Stimulated activated CD4-positive, alpha-beta T cell treated with anti-CD3 and anti-CD28 coated beads, Interleukin-12 subunit alpha, Interleukin-12 subunit beta, amount 100 ng/mL, for 48 hours (primary cell): ENCODE measurements around the gene TMEM178B.
"Not testable (repeated sequence)": the region's sequence is repeated elsewhere in the genome, so short reads cannot be mapped to it uniquely, and the experiment has no call there.

Experiments
- DNase-seq, 3 donors: peaks; one replicate each; pipeline ENCODE4 v3.0.0-alpha.2; 2020; ENCODE audit warnings: low read depth in 2 of 3, low spot score in 1 of 3

The TMEM178B gene

DNA sequence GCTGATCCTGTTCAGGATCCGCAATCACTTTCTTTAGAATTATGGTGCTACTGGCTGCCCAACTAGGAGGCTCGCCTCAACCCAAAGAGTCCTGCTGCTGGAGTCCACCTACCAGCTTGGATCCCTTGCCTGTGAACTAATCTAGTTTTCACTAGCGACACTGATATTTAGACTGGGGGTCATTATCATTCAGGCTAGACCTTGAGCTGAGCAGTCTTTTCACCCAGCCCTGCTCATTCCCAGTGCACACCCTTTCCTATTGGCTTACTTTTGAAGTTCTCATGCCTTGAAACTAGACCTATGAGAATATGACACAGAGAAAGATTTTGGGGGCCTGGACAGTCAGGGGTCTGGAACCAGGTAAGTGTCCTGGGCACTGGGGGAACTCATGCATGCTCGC lies 107.9 kb downstream of the TMEM178B start:
- no peak for DNase-seq

- DNase-seq = no peak
These were observed 110.8 kb downstream of the TMEM178B start for GRCh38 chr7:141184532-141185190.

DNA sequence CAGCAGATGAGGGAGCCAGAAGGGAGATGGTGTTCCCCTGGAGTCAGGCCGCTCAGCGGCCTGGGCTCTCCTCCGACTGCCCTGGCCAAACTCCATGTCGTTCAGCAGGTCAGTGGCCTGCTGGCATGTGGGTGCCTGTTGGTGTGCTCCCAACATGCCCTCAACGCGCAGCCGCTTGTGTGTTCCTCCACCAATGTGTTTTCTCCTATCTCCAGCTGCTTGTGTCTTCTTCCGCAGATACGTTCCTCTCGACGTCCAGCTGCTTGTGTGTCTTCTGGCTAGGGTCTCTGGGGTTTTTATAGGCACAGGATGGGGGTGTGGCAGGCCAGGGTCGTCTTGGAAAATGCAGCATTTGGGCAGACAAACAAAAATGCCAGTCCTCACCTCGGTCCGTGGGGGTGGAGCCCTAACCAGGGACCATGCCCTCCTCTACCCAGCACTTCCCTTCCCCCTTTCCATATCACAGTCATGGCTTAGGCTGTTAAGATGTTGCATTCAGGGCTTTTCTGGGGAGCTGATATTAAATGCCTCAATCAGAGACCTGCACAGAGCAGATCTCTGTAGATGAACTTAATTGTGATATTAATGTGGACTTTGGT lies 111.6 kb downstream of the TMEM178B start:
- DNase-seq = no peak

GRCh38 chr7:141189231-141189630 lies 115.4 kb downstream of the TMEM178B start:
- no peak for DNase-seq

GRCh38 chr7:141190495-141190894 lies 116.6 kb downstream of the TMEM178B start:
- no peak for DNase-seq

DNA sequence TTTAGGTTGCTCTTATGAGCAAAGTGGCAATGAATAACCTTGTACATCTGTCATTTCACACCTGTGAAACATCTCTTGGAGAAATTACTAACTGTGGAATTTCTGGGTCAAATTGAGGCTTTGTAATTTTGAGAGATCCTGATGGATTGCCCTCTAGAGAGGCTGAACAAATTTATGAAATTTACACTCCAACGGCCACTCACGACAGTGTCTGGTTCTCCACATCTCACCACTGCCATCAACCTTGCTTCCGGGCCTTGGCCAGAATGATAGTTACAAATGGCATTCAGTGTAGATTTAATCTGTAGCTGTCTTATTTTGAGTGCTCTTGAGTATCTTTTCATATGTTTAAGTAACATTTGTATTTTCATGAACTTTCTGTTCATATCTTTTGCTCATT lies 117.4 kb downstream of the TMEM178B start:
- DNase-seq = no peak

GRCh38 chr7:141193066-141193465 lies 119.2 kb downstream of the TMEM178B start:
- no peak for DNase-seq

DNA sequence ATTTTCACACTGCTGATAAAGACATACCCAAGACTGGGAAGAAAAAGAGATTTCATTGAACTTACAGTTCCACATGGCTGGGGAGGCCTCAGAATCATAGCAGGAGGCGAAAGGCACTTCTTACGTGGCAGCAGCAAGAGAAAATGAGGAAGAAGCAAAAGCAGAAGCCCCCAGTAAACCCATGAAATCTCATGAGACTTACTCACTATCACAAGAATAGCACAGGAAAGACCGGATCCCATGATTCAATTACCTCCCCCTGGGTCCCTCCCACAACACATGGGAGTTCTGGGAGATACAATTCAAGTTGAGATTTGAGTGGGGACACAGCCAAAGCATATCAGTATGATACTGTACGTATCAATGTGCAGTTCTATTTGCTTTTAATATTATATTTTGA lies 121.9 kb downstream of the TMEM178B start:
- DNase-seq = not testable (repeated sequence)

- no peak for DNase-seq
These were observed 124.5 kb downstream of the TMEM178B start for GRCh38 chr7:141198194-141198958.

GRCh38 chr7:141200191-141201108 lies 126.6 kb downstream of the TMEM178B start:
- DNase-seq = no peak

- DNase-seq = no peak
These were observed 127.5 kb downstream of the TMEM178B start for GRCh38 chr7:141201145-141201885.

- no peak for DNase-seq
These were observed 128.7 kb downstream of the TMEM178B start for GRCh38 chr7:141202535-141202934.

GRCh38 chr7:141203177-141203576 lies 129.3 kb downstream of the TMEM178B start:
- no peak for DNase-seq

DNA sequence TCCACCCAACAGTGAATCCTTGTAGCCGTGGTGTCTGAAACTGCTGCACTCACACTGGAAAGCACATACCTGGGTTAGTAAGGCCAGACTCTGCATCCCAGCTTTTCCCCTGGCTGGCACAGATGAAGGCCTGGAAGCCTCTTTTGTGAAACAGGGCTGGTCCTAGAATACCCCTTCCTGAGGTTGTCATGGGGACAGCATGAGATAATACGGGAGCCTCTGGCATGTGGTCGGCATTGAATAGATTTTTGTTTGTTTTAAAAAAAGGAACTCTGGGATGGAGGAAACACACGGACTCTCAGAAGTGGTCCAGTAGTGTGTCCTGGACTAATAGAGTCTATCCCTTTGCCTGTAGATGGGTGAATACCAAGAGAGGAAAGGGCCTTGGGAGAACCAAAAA lies 129.7 kb downstream of the TMEM178B start:
- no peak for DNase-seq

DNA sequence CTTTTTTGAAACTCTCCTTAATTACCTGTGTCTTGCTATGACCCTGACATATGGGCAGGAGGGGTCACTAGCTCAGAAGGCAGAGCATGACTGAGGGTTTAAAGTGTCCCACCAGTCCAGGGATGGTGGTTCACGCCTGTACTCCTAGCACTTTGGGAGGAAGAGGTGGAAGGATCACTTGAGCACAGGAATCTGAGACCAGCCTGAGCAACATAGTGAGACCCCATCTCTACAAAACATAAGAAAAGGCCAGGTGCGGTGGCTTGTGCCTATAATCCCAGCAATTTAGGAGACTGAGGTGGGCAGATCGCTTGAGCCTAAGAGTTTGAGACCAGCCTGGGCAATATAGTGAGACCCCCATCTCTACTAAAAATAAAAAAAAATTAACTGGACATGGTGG lies 133.8 kb downstream of the TMEM178B start:
- DNase-seq = no peak

DNA sequence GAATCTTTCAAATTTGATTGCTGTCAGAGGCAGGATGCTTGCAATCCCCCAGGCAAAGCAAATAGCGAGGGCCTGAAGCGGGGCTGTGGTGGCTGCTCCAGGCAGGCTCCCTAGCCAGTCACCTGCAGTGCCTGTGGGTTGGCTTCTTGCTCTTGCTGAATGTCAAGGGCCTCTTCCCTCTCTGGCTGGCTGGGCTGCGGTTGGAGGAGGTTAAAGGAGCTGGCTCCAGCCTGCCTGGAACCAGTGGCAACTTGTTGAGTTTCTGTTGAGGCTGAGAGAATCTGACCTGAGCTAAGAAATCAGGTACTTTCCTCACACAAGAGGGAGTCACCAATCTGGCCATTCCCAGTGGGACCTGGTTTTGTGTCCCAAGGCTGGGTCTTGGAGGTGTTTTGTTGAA lies 134.7 kb downstream of the TMEM178B start:
- no peak for DNase-seq

DNA sequence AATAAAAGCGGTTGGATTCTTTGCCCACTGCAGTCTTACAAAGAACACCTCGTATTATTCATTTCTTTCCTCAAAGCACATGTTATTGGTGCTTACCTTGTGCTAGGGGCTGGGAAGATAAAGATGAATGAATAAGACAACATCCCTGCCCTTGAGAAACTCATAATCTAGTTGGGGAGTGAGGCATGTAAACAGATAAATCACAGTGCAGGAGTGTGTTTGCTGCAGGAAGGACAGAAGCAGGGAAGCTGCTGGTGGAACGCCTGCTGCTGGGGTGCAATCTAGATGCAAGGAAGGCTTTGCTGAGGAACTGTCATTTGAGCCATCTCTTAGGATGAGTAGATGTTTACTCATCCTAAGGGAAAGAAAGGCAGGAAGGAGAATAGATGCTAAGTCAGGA lies 135.6 kb downstream of the TMEM178B start:
- no peak for DNase-seq

GRCh38 chr7:141210862-141211261 lies 137.0 kb downstream of the TMEM178B start:
- no peak for DNase-seq

DNA sequence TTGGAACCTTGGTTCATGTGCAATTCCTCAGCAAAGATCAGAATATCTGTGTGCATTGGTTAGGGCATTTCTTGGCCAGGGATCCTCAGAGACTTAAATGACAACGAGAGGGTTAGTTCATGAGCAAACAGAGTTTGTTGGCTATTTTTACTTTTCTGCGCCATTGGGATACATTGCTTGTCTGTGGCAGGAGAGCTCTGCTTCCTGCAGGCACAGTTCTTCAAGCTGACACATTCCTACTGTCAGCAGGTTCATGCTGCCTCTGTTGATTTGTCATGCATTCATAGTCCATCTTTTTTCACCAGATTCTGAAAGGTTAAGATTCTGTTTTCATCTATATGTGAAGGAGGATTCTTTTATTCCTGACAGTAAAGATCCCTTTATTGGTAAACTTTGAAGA lies 139.4 kb downstream of the TMEM178B start:
- DNase-seq = no peak

DNA sequence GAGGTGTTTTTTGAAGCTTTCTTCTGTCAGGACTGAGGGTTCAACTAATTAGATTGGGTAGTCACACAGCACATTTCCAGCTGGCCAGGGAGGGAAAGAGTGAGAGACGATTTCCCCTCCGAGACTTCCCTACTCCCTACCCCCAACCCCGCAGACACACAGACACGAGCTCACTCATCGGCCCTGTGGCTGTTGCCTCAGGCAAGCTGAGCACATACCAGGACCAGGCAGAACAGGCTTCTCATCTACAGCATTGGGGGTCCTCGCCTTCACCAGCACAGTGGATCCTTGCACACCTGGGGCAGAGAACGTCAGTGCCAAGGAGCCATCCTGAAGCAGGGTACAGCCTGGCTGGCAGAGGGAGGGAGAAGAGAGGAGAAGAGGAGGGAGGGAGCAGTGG lies 144.1 kb downstream of the TMEM178B start:
- no peak for DNase-seq

GRCh38 chr7:141218941-141219340 lies 145.1 kb downstream of the TMEM178B start:
- no peak for DNase-seq
